Measurements from ENCODE around the gene RDH11. TPM values are rescaled to one million over a fixed set of nuclear protein-coding genes. Genes with fewer than 3 reads are reported as not detected.
A peak's percentile ranks its signal among the peaks of the same experiment; 100 is the strongest.

Gene RDH11
- total and polyA plus RNA-seq, 2 donors (not counting 3 experiments of a cell fraction or from before 2014, with no cell fraction given), result 79.8 to 93.2 TPM

DNA sequence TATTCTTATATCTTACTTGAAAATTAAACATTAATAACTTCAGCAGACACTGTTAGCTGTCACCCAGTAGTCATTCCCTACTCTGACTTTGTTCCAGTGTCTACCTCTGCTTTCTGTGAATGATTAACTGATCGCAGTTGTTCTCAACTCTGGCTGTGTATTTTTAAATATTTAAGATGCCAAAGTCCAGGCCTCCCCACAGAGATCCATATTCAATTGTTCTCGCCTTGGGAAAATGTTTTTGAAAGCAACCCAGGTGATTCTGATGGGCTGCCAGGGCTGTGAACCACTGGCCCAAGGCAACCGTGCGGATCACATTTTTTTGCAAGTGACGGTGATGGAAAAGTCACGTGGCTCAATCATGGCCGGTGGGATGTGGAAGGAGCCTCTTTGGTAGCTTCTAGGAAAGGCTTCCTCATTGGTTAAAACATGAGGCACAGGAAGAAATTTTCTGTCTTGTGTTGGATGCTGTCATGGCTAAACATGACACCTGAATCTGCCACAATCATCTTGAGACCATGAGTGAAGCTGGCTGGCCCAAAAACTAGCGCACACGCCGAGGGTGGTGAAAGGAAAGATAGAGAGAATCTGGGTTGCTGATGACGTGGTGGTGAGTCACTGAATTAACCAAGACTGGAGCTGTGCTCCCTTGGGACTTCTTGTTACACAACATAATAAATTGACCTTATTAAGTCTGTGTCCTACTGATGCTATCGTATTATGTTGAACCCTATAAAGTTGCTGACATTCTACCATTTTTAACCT is 43.4 kb upstream of the RDH11 start:
- FAIRE-seq, result peak; percentile 40
- no TSS peak for BruUV-seq (replicated peaks)

DNA sequence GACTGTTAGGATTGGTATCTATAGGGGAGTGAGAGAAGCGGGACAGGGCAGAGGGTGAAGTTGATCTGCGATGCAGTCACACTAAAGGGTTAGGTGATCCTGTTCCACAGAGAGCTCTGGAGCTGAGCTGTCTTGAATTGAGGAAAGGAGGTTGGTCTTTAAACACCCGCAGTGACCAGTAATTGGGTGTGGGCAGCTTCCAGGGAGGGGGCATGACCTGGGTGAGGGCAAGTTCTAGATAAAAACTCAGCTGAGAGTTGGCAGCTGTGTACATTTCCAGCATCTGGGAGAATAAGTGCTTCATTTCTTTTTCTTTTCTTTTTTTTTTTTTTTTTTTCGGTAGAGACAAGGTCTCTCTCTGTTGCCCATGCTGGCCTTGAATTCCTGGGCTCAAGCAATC is 41.2 kb upstream of the RDH11 start:
- intact Hi-C loops (cut with micrococcal nuclease), result no loop called here
- dilution Hi-C loops (cut with MboI; ENCODE audit: extremely low pct_ligation_motif_present, low sequenced_read_pairs), result no loop called here

More for the DNA sequence above, 43.4 kb upstream of the RDH11 start:
- H3K36me3 ChIP-seq (ENCODE audit: control insufficient read depth in 2 of 2, extremely low read depth in 1 of 2, insufficient read depth in 2 of 2, low read length in 2 of 2), result no peaks in the 10 kb centered on the region
- H3K4me3 ChIP-seq (replicated peaks in 1 of 3; ENCODE audit: insufficient read depth in 1 of 3, low read depth in 1 of 3, low read length in 3 of 3), result no peak overlapping the region
- CTCF ChIA-PET, result interaction anchor here (1.0 kb wide), 1 partner anchor 35 kb away, joined by 5 read pairs; no protein-coding TSS in a partner anchor
- TF ChIP-seq JUN (IDR thresholded peaks at IDR 0.05; ENCODE audit: borderline replicate concordance, insufficient read depth, insufficient read length, low read depth), result peak; percentile 19
- TF ChIP-seq, protein P1, sequence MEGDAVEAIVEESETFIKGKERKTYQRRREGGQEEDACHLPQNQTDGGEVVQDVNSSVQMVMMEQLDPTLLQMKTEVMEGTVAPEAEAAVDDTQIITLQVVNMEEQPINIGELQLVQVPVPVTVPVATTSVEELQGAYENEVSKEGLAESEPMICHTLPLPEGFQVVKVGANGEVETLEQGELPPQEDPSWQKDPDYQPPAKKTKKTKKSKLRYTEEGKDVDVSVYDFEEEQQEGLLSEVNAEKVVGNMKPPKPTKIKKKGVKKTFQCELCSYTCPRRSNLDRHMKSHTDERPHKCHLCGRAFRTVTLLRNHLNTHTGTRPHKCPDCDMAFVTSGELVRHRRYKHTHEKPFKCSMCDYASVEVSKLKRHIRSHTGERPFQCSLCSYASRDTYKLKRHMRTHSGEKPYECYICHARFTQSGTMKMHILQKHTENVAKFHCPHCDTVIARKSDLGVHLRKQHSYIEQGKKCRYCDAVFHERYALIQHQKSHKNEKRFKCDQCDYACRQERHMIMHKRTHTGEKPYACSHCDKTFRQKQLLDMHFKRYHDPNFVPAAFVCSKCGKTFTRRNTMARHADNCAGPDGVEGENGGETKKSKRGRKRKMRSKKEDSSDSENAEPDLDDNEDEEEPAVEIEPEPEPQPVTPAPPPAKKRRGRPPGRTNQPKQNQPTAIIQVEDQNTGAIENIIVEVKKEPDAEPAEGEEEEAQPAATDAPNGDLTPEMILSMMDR (IDR thresholded peaks at IDR 0.05; ENCODE audit: extremely low read depth in 1 of 2, insufficient read depth in 1 of 2, low read depth in 1 of 2, low read length in 2 of 2), result no peak
- no peak for TF ChIP-seq MYC (IDR thresholded peaks at IDR 0.05; ENCODE audit: low read depth, low read length)
- no peaks in the 10 kb centered on the region for H3K79me2 ChIP-seq (ENCODE audit: control insufficient read depth, insufficient read depth, low read length)
- intact Hi-C loops (cut with micrococcal nuclease) (no loop called here), dilution Hi-C loops (cut with MboI; ENCODE audit: extremely low pct_ligation_motif_present, low sequenced_read_pairs) (no loop called here)
- H3K4me2 ChIP-seq (ENCODE audit: insufficient read depth, low read length), result no peak overlapping the region
- H3K4me1 ChIP-seq (ENCODE audit: control insufficient read depth, extremely low read depth, insufficient read depth, low read length), result peaks cover 15% of the 10 kb centered on the region
- POLR2A ChIA-PET, result no interaction called here
- no peak overlapping the region for H3K27ac ChIP-seq (ENCODE audit: insufficient read depth, low read depth, low read length)
- no peaks in the 10 kb centered on the region for H4K20me1 ChIP-seq (replicated peaks; ENCODE audit: control insufficient read depth, extremely low read depth, insufficient read depth, low read length)
- no peaks in the 10 kb centered on the region for H3K27me3 ChIP-seq (ENCODE audit: control insufficient read depth in 2 of 2, insufficient read depth in 2 of 2, low read length in 2 of 2)
- no peak overlapping the region for H3K9ac ChIP-seq (replicated peaks; ENCODE audit: extremely low read depth, insufficient read depth, low read length)
- no peaks in the 10 kb centered on the region for H3K9me1 ChIP-seq (replicated peaks; ENCODE audit: control insufficient read depth, extremely low read depth, insufficient read depth, low read length)
- H3K9me3 ChIP-seq (replicated peaks; ENCODE audit: control insufficient read depth, insufficient read depth, low read length), result no peaks in the 10 kb centered on the region
- no peak for DNase-seq (ENCODE audit: low read depth, low spot score)
- H2AFZ ChIP-seq (ENCODE audit: low read depth, low read length), result no peak overlapping the region

More for the DNA sequence above, 41.2 kb upstream of the RDH11 start:
- no peak overlapping the region for H2AFZ ChIP-seq (ENCODE audit: low read depth, low read length)
- H3K9ac ChIP-seq (replicated peaks; ENCODE audit: extremely low read depth, insufficient read depth, low read length), result no peak overlapping the region
- ChIA-PET CTCF (no interaction called here), POLR2A (no interaction called here)
- DNase-seq (ENCODE audit: low read depth, low spot score) (no peak), FAIRE-seq (no peak)
- H3K27ac ChIP-seq (ENCODE audit: insufficient read depth, low read depth, low read length), result no peak overlapping the region
- H3K79me2 ChIP-seq (ENCODE audit: control insufficient read depth, insufficient read depth, low read length), result no peaks in the 10 kb centered on the region
- H3K4me1 ChIP-seq (ENCODE audit: control insufficient read depth, extremely low read depth, insufficient read depth, low read length), result peaks cover 15% of the 10 kb centered on the region
- TF ChIP-seq POLR2AphosphoS5 (IDR thresholded peaks at IDR 0.05; ENCODE audit: insufficient read depth, low read depth, low read length), result no peak
- no peak for TF ChIP-seq GATA2 (IDR thresholded peaks at IDR 0.05; ENCODE audit: insufficient read depth, insufficient read length, low read depth, low read length)
- TF ChIP-seq, protein P2, sequence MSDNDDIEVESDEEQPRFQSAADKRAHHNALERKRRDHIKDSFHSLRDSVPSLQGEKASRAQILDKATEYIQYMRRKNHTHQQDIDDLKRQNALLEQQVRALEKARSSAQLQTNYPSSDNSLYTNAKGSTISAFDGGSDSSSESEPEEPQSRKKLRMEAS (IDR thresholded peaks at IDR 0.05; ENCODE audit: insufficient read depth, insufficient read length), result no peak
- TF ChIP-seq FOS (IDR thresholded peaks at IDR 0.05; ENCODE audit: borderline replicate concordance, insufficient read depth, low read length), result no peak
- TF ChIP-seq MYC (IDR thresholded peaks at IDR 0.05; ENCODE audit: low read depth, low read length), result no peak
- TF ChIP-seq JUN (IDR thresholded peaks at IDR 0.05; ENCODE audit: borderline replicate concordance, insufficient read depth, insufficient read length, low read depth), result no peak
- TF ChIP-seq, protein P1 (IDR thresholded peaks at IDR 0.05; ENCODE audit: extremely low read depth in 1 of 2, insufficient read depth in 1 of 2, low read depth in 1 of 2, low read length in 2 of 2), result no peak
- no peak for TF ChIP-seq EZH2 (IDR thresholded peaks at IDR 0.05; ENCODE audit: borderline replicate concordance, low read depth, low read length, severe bottlenecking)
- no peak for TF ChIP-seq POLR2A (IDR thresholded peaks at IDR 0.05; ENCODE audit: low read depth, low read length)
- no peak overlapping the region for H3K4me3 ChIP-seq (replicated peaks in 1 of 3; ENCODE audit: insufficient read depth in 1 of 3, low read depth in 1 of 3, low read length in 3 of 3)
- no peaks in the 10 kb centered on the region for H3K36me3 ChIP-seq (ENCODE audit: control insufficient read depth in 2 of 2, extremely low read depth in 1 of 2, insufficient read depth in 2 of 2, low read length in 2 of 2)
- H3K27me3 ChIP-seq (ENCODE audit: control insufficient read depth in 2 of 2, insufficient read depth in 2 of 2, low read length in 2 of 2), result no peaks in the 10 kb centered on the region
- H3K9me1 ChIP-seq (replicated peaks; ENCODE audit: control insufficient read depth, extremely low read depth, insufficient read depth, low read length), result no peaks in the 10 kb centered on the region
- H3K4me2 ChIP-seq (ENCODE audit: insufficient read depth, low read length), result no peak overlapping the region
- no peaks in the 10 kb centered on the region for H3K9me3 ChIP-seq (replicated peaks; ENCODE audit: control insufficient read depth, insufficient read depth, low read length)
- H4K20me1 ChIP-seq (replicated peaks; ENCODE audit: control insufficient read depth, extremely low read depth, insufficient read depth, low read length), result no peaks in the 10 kb centered on the region
- BruUV-seq (replicated peaks), result no TSS peak

Data from endothelial cell of umbilical vein (primary cell).